ENCODE measurements around the gene FHOD3. TPM values are rescaled to one million over a fixed set of nuclear protein-coding genes. Genes with fewer than 3 reads are reported as not detected.
A peak's percentile ranks its signal among the peaks of the same experiment; 100 is the strongest.

Gene FHOD3
- total RNA-seq, 1 donor from 2014 or later = 16.3 TPM

GRCh38 chr18:36392164-36392978, 94.9 kb downstream of the FHOD3 start:
- Mint-ChIP-seq H3K9me3 (peaks cover 27% of the 10 kb centered on the region), H3K4me3 (no peak overlapping the region), H3K4me1 (peaks cover 17% of the 10 kb centered on the region), H3K27ac (peak overlapping the region; percentile 7), H3K27me3 (ENCODE audit: low read depth) (no peaks in the 10 kb centered on the region), H3K36me3 (peaks cover 6% of the 10 kb centered on the region)
- no peak for TF ChIP-seq CTCF (IDR thresholded peaks at IDR 0.05; ENCODE audit: unreplicated experiment)
- no peak for DNase-seq (ENCODE audit: low spot score in 2 of 2, unreplicated experiment in 2 of 2)

DNA sequence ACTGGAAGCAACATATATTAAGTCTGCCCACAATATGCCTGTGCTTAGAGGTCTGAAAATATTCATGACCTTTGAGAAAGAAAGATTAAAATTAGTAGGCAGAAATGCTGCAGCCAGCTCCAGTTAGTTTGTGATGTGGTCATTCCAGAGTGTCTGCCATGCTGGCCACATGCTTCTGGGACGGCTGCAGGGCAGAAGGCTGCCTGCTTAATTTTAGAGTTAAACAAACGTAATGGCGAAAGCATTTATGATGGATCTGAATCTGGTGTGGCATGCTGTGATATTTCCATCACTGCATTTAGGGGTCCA, 95.4 kb downstream of the FHOD3 start:
- TF ChIP-seq CTCF (IDR thresholded peaks at IDR 0.05; ENCODE audit: unreplicated experiment) = no peak
- Mint-ChIP-seq H3K27ac (no peak overlapping the region), H3K36me3 (peaks cover 6% of the 10 kb centered on the region), H3K4me3 (no peak overlapping the region), H3K4me1 (peaks cover 12% of the 10 kb centered on the region), H3K9me3 (peaks cover 30% of the 10 kb centered on the region), H3K27me3 (ENCODE audit: low read depth) (no peaks in the 10 kb centered on the region)
- DNase-seq (ENCODE audit: low spot score in 2 of 2, unreplicated experiment in 2 of 2) = no peak

GRCh38 chr18:36394486-36394885, 97.0 kb downstream of the FHOD3 start:
- Mint-ChIP-seq H3K4me1 (peaks cover 6% of the 10 kb centered on the region), H3K4me3 (no peak overlapping the region), H3K27me3 (ENCODE audit: low read depth) (no peaks in the 10 kb centered on the region), H3K36me3 (peaks cover 6% of the 10 kb centered on the region), H3K9me3 (peaks cover 30% of the 10 kb centered on the region), H3K27ac (no peak overlapping the region)
- no peak for DNase-seq (ENCODE audit: low spot score in 2 of 2, unreplicated experiment in 2 of 2)
- TF ChIP-seq CTCF (IDR thresholded peaks at IDR 0.05; ENCODE audit: unreplicated experiment) = no peak

GRCh38 chr18:36396190-36396589, 98.7 kb downstream of the FHOD3 start:
- Mint-ChIP-seq H3K4me1 (peaks cover 6% of the 10 kb centered on the region), H3K9me3 (peaks cover 30% of the 10 kb centered on the region), H3K4me3 (no peak overlapping the region), H3K27ac (no peak overlapping the region), H3K36me3 (peaks cover 6% of the 10 kb centered on the region), H3K27me3 (ENCODE audit: low read depth) (no peaks in the 10 kb centered on the region)
- TF ChIP-seq CTCF (IDR thresholded peaks at IDR 0.05; ENCODE audit: unreplicated experiment) = no peak
- no peak for DNase-seq (ENCODE audit: low spot score in 2 of 2, unreplicated experiment in 2 of 2)

DNA sequence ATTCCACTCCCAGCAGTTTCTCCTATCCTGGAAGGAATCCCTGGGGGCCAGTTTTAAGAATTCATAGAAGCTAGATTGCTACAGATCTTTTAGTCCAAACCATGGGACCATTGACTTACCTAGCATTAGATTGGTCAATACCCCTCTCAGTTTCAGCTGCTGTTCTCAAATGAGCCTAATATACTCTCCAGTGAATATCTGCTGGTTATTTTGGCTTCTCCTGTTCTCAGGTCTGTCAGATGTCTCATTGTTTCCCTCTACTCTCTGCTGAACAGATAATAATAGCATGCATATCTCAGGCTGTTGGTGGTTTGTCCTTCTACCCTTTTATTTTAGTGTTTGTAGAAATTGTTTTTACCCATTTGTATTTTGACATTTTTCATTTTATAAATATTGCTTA, 99.5 kb downstream of the FHOD3 start:
- no peak for DNase-seq (ENCODE audit: low spot score in 2 of 2, unreplicated experiment in 2 of 2)
- peaks cover 30% of the 10 kb centered on the region for H3K9me3 Mint-ChIP-seq
- no peak for TF ChIP-seq CTCF (IDR thresholded peaks at IDR 0.05; ENCODE audit: unreplicated experiment)
- H3K27me3 Mint-ChIP-seq (ENCODE audit: low read depth) = no peaks in the 10 kb centered on the region
- H3K27ac Mint-ChIP-seq = no peak overlapping the region
- H3K36me3 Mint-ChIP-seq = peaks cover 6% of the 10 kb centered on the region
- H3K4me1 Mint-ChIP-seq = peaks cover 6% of the 10 kb centered on the region
- H3K4me3 Mint-ChIP-seq = no peak overlapping the region
